ENCODE data around the gene PTPN13. TPM values are rescaled to one million over a fixed set of nuclear protein-coding genes. Genes with fewer than 3 reads are reported as not detected.
A peak's percentile ranks its signal among the peaks of the same experiment; 100 is the strongest.

Gene PTPN13
- total RNA-seq, 1 donor from 2014 or later = 55.7 TPM

GRCh38 chr4:86816501-86817273 lies 222.6 kb downstream of the PTPN13 start:
- Mint-ChIP-seq H3K4me3 (ENCODE audit: unreplicated experiment) (no peak overlapping the region), H3K4me1 (ENCODE audit: unreplicated experiment) (peaks cover 27% of the 10 kb centered on the region), H3K27me3 (ENCODE audit: unreplicated experiment) (no peaks in the 10 kb centered on the region), H3K9me3 (ENCODE audit: unreplicated experiment) (peaks cover 6% of the 10 kb centered on the region), H3K27ac (ENCODE audit: unreplicated experiment) (peak overlapping the region; percentile 82), H3K36me3 (ENCODE audit: unreplicated experiment) (peaks cover 32% of the 10 kb centered on the region)
- no peak for DNase-seq (ENCODE audit: extremely low spot score, unreplicated experiment)
- TF ChIP-seq, protein P1, sequence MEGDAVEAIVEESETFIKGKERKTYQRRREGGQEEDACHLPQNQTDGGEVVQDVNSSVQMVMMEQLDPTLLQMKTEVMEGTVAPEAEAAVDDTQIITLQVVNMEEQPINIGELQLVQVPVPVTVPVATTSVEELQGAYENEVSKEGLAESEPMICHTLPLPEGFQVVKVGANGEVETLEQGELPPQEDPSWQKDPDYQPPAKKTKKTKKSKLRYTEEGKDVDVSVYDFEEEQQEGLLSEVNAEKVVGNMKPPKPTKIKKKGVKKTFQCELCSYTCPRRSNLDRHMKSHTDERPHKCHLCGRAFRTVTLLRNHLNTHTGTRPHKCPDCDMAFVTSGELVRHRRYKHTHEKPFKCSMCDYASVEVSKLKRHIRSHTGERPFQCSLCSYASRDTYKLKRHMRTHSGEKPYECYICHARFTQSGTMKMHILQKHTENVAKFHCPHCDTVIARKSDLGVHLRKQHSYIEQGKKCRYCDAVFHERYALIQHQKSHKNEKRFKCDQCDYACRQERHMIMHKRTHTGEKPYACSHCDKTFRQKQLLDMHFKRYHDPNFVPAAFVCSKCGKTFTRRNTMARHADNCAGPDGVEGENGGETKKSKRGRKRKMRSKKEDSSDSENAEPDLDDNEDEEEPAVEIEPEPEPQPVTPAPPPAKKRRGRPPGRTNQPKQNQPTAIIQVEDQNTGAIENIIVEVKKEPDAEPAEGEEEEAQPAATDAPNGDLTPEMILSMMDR (IDR thresholded peaks at IDR 0.05) = peak; percentile 13

DNA sequence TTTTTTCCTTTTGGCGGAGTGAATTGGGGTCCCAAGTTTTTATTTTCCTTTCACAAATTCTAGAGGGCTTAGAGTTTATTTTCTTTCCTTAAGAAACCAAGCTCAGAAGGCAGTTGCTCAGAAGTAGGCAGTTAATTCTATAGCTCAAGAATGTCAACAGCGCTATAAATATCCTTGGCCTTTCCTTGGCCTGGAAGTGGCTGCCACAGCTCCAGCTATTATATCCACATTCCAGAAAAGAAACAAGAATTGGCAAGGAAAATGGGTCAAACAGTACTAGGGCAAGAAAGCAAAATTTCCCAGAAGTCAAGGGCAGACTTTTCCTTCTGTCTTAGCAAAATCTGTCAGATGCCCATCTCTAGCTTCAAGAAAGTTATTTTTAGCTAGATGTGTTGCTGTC lies 224.1 kb downstream of the PTPN13 start:
- no peak for DNase-seq (ENCODE audit: extremely low spot score, unreplicated experiment)
- H3K9me3 Mint-ChIP-seq (ENCODE audit: unreplicated experiment) = peaks cover 6% of the 10 kb centered on the region
- H3K27ac Mint-ChIP-seq (ENCODE audit: unreplicated experiment) = peak overlapping the region; percentile 64
- H3K36me3 Mint-ChIP-seq (ENCODE audit: unreplicated experiment) = peaks cover 23% of the 10 kb centered on the region
- TF ChIP-seq, protein P1 (IDR thresholded peaks at IDR 0.05) = no peak
- no peaks in the 10 kb centered on the region for H3K27me3 Mint-ChIP-seq (ENCODE audit: unreplicated experiment)
- no peak overlapping the region for H3K4me3 Mint-ChIP-seq (ENCODE audit: unreplicated experiment)
- H3K4me1 Mint-ChIP-seq (ENCODE audit: unreplicated experiment) = peaks cover 27% of the 10 kb centered on the region

- Mint-ChIP-seq H3K36me3 (ENCODE audit: unreplicated experiment) (peaks cover 18% of the 10 kb centered on the region), H3K4me3 (ENCODE audit: unreplicated experiment) (no peak overlapping the region), H3K4me1 (ENCODE audit: unreplicated experiment) (peaks cover 27% of the 10 kb centered on the region), H3K27me3 (ENCODE audit: unreplicated experiment) (no peaks in the 10 kb centered on the region), H3K9me3 (ENCODE audit: unreplicated experiment) (peaks cover 6% of the 10 kb centered on the region), H3K27ac (ENCODE audit: unreplicated experiment) (no peak overlapping the region)
- DNase-seq (ENCODE audit: extremely low spot score, unreplicated experiment) = no peak
- TF ChIP-seq, protein P1 (IDR thresholded peaks at IDR 0.05) = no peak
Observed at GRCh38 chr4:86818841-86819240, 224.7 kb downstream of the PTPN13 start.

DNA sequence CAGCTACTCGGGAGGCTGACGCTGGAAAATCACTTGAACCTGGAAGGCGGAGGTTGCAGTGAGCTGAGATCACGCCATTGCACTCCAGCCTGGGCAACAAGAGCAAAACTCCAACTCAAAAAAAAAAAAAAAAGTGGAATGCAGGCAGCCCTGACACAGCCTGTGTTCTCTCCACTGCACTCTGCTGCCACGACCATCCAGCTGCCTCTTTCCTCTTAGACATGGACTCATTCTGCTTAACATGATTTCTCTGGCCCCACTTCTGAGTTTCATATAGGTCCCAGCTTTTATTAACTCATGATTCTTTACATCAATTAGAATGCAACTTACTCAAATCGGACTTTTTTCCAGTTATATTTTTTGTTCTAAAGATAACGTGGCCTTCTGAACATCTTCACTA lies 225.4 kb downstream of the PTPN13 start:
- TF ChIP-seq, protein P1 (IDR thresholded peaks at IDR 0.05) = no peak
- Mint-ChIP-seq H3K27ac (ENCODE audit: unreplicated experiment) (no peak overlapping the region), H3K4me1 (ENCODE audit: unreplicated experiment) (peaks cover 27% of the 10 kb centered on the region), H3K9me3 (ENCODE audit: unreplicated experiment) (peaks cover 6% of the 10 kb centered on the region), H3K4me3 (ENCODE audit: unreplicated experiment) (no peak overlapping the region), H3K27me3 (ENCODE audit: unreplicated experiment) (no peaks in the 10 kb centered on the region), H3K36me3 (ENCODE audit: unreplicated experiment) (peaks cover 15% of the 10 kb centered on the region)
- DNase-seq (ENCODE audit: extremely low spot score, unreplicated experiment) = no peak

DNA sequence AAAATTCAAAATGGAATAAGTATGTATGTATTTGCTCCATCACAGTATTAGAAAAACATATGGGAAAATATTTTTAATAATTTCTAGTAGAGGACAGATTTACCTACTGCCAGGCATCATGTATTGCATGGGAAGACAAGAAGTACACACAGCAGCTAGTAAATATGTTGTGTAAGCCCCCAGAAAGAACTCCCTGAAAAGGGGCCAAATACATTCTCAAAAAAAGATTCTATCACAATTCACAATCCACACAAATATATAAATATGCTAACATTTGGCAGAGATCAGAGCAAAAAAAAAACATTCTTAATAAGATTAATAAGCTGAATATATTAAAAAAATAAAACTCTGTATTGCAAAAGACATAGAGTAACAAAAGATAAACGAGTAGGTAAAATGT lies 227.0 kb downstream of the PTPN13 start:
- no peak overlapping the region for H3K27ac Mint-ChIP-seq (ENCODE audit: unreplicated experiment)
- H3K9me3 Mint-ChIP-seq (ENCODE audit: unreplicated experiment) = no peaks in the 10 kb centered on the region
- peaks cover 26% of the 10 kb centered on the region for H3K4me1 Mint-ChIP-seq (ENCODE audit: unreplicated experiment)
- H3K27me3 Mint-ChIP-seq (ENCODE audit: unreplicated experiment) = no peaks in the 10 kb centered on the region
- TF ChIP-seq, protein P1 (IDR thresholded peaks at IDR 0.05) = no peak
- peaks cover 4% of the 10 kb centered on the region for H3K36me3 Mint-ChIP-seq (ENCODE audit: unreplicated experiment)
- H3K4me3 Mint-ChIP-seq (ENCODE audit: unreplicated experiment) = no peak overlapping the region
- no peak for DNase-seq (ENCODE audit: extremely low spot score, unreplicated experiment)

All from osteocyte (in vitro differentiated cells).